ENCODE data around the gene CDH10.

CDH10 gene

GRCh38 chr5:24535646-24536045 lies 109.1 kb downstream of the CDH10 start:
- Mint-ChIP-seq H3K9me3 (no peaks in the 10 kb centered on the region), H3K27me3 (ENCODE audit: low read depth) (no peaks in the 10 kb centered on the region), H3K4me3 (no peak overlapping the region), H3K27ac (no peak overlapping the region), H3K36me3 (ENCODE audit: low read depth) (peaks cover 5% of the 10 kb centered on the region), H3K4me1 (peaks cover 6% of the 10 kb centered on the region)
- peak in 2 of 3 experiments; percentile 22 to 30 for TF ChIP-seq CTCF (IDR thresholded peaks at IDR 0.05; ENCODE audit: unreplicated experiment in 3 of 3)

GRCh38 chr5:24530906-24531305 lies 113.9 kb downstream of the CDH10 start:
- Mint-ChIP-seq H3K4me3 (no peak overlapping the region), H3K9me3 (no peaks in the 10 kb centered on the region), H3K36me3 (ENCODE audit: low read depth) (peaks cover 5% of the 10 kb centered on the region), H3K4me1 (no peaks in the 10 kb centered on the region), H3K27me3 (ENCODE audit: low read depth) (no peaks in the 10 kb centered on the region), H3K27ac (no peak overlapping the region)
- no peak for TF ChIP-seq CTCF (IDR thresholded peaks at IDR 0.05; ENCODE audit: unreplicated experiment in 3 of 3)

GRCh38 chr5:24525414-24525813 lies 119.4 kb downstream of the CDH10 start:
- H3K27me3 Mint-ChIP-seq (ENCODE audit: low read depth) = no peaks in the 10 kb centered on the region
- no peaks in the 10 kb centered on the region for H3K9me3 Mint-ChIP-seq
- TF ChIP-seq CTCF (IDR thresholded peaks at IDR 0.05; ENCODE audit: unreplicated experiment in 3 of 3) = no peak
- H3K36me3 Mint-ChIP-seq (ENCODE audit: low read depth) = peaks cover 5% of the 10 kb centered on the region
- no peaks in the 10 kb centered on the region for H3K4me1 Mint-ChIP-seq
- H3K27ac Mint-ChIP-seq = no peak overlapping the region
- no peak overlapping the region for H3K4me3 Mint-ChIP-seq

- no peak for TF ChIP-seq CTCF (IDR thresholded peaks at IDR 0.05; ENCODE audit: unreplicated experiment in 3 of 3)
- Mint-ChIP-seq H3K36me3 (ENCODE audit: low read depth) (peaks cover 6% of the 10 kb centered on the region), H3K27me3 (ENCODE audit: low read depth) (no peaks in the 10 kb centered on the region), H3K4me3 (no peak overlapping the region), H3K4me1 (peaks cover 7% of the 10 kb centered on the region), H3K9me3 (no peaks in the 10 kb centered on the region), H3K27ac (no peak overlapping the region)
Observed at GRCh38 chr5:24512423-24512822, 132.4 kb downstream of the CDH10 start.

GRCh38 chr5:24510523-24510988 lies 134.2 kb downstream of the CDH10 start:
- no peak for TF ChIP-seq CTCF (IDR thresholded peaks at IDR 0.05; ENCODE audit: unreplicated experiment in 3 of 3)
- H3K27me3 Mint-ChIP-seq (ENCODE audit: low read depth) = no peaks in the 10 kb centered on the region
- peaks cover 7% of the 10 kb centered on the region for H3K4me1 Mint-ChIP-seq
- H3K36me3 Mint-ChIP-seq (ENCODE audit: low read depth) = peaks cover under 1% of the 10 kb centered on the region
- H3K4me3 Mint-ChIP-seq = no peak overlapping the region
- peak overlapping the region; percentile 79 to 91 (median 84) for H3K27ac Mint-ChIP-seq
- no peaks in the 10 kb centered on the region for H3K9me3 Mint-ChIP-seq

- H3K27me3 Mint-ChIP-seq (ENCODE audit: low read depth) = no peaks in the 10 kb centered on the region
- no peak overlapping the region for H3K4me3 Mint-ChIP-seq
- no peaks in the 10 kb centered on the region for H3K9me3 Mint-ChIP-seq
Observed at GRCh38 chr5:24509943-24510342, 134.8 kb downstream of the CDH10 start.

More at GRCh38 chr5:24509943-24510342, 134.8 kb downstream of the CDH10 start:
- no peak for TF ChIP-seq CTCF (IDR thresholded peaks at IDR 0.05; ENCODE audit: unreplicated experiment in 3 of 3)
- H3K36me3 Mint-ChIP-seq (ENCODE audit: low read depth) = no peaks in the 10 kb centered on the region
- H3K4me1 Mint-ChIP-seq = peaks cover 7% of the 10 kb centered on the region
- peak overlapping the region in 1 of 3 experiments; percentile 79 for H3K27ac Mint-ChIP-seq
